Measurements from ENCODE around the gene STRN4. TPM values are rescaled to one million over a fixed set of nuclear protein-coding genes. Genes with fewer than 3 reads are reported as not detected.
"Not testable (repeated sequence)": the region's sequence is repeated elsewhere in the genome, so short reads cannot be mapped to it uniquely, and the experiment has no call there.

Gene STRN4
- total RNA-seq, 1 donor from 2014 or later = 24.1 TPM

- no peak for DNase-seq (ENCODE audit: low spot score)
- ATAC-seq = no peak
Observed at GRCh38 chr19:46773018-46773399, 26.8 kb upstream of the STRN4 start.

- ATAC-seq (no peak), DNase-seq (ENCODE audit: low spot score) (no peak)
Observed at GRCh38 chr19:46772170-46773017, 26.1 kb upstream of the STRN4 start.

- not testable (repeated sequence) for DNase-seq (ENCODE audit: low spot score); ATAC-seq
Observed at GRCh38 chr19:46768746-46769145, 22.5 kb upstream of the STRN4 start.

GRCh38 chr19:46766569-46767317 is 20.5 kb upstream of the STRN4 start:
- ATAC-seq (peak; percentile 59), DNase-seq (ENCODE audit: low spot score) (no peak)

DNA sequence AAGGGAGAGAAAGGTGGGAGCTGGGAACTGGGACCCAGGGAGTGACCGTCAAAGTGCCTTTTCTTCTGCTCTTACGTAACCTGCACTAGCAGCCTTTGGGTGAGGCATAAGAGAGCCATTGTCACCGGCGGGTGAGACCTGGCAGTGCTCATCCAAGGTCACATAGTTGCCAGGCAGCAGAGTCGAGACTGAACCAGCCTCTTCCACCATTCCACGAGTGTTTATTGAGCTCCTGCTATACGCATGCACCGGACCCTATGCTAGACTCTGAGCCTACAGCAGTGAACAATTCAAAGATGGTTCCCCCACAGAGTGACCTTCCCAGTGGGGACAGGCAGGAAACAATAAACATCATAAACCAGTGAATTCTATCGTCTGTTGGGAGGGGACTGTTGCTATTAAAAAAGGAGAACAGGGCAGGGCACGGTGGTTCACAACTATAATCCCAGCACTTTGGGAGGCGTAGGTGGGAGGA is 18.6 kb upstream of the STRN4 start:
- DNase-seq (ENCODE audit: low spot score) = no peak
- peak; percentile 65 for ATAC-seq

- DNase-seq (ENCODE audit: low spot score) (no peak), ATAC-seq (no peak)
Observed at GRCh38 chr19:46762245-46762890, 16.1 kb upstream of the STRN4 start.

DNA sequence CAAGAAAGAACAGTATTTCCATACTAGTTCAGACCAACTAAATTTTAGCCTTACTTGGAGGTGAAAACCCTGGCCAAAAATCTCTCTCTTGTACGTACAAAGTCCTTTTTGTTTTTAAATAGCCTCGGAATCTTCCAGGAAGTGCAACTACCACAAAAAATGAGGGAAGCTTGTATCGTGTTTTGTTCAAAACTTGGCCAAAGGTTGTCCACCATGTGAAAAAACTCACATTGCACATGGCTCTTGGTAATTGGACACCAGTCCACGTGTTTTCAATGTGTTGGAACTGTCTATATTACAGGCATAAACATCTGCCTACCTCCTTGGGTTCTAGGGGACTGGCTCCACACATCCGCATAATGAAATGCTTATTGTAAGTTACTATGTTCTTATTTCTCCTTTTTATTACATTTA is 15.2 kb upstream of the STRN4 start:
- no peak for DNase-seq (ENCODE audit: low spot score)
- no peak for ATAC-seq

DNA sequence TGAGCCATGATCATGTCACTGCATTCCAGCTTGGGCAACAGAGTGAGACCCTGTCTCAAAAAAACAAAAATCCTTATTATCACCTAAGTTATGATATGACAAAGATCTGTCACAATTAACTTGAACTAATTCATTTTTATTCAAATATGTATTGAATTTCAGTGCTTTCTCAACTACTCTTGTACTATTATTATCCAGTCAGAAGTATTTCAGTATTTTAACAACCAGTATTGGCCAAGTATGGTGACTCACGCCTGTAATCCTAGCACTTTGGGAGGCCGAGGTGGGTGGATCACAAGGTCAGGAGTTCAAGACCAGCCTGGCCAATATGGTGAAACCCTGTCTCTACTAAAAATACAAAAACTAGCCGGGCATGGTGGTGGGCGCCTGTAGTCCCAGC is 14.6 kb upstream of the STRN4 start:
- not testable (repeated sequence) for DNase-seq (ENCODE audit: low spot score); ATAC-seq

- ATAC-seq = no peak
- DNase-seq (ENCODE audit: low spot score) = no peak
Observed at GRCh38 chr19:46760363-46760762, 14.1 kb upstream of the STRN4 start.

DNA sequence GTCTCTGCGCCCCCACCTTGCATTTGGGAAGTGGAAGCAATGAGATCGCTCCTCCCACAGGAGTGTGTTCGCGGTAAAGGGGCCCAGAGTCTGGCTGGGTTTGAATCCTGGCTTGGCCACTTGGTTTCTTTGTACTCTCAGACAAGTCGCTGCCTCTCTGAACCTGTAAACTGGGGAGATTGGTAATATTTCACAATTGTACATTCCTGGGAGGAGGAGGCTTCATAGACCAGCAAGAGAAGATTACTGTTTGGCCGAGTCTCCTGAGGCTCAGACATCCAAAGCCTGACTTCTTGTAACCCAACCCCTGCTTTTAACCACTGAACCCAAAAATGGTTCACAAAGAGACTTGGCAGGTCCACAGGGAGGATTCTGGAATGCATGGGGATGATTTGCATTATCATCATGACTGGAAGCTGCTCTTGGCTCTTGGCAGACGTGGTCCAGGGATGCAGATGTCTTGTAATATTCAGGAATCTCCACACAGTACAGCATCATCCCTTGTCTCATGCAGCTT is 13.6 kb upstream of the STRN4 start:
- DNase-seq (ENCODE audit: low spot score) = no peak
- ATAC-seq = no peak

- no peak for ATAC-seq
- no peak for DNase-seq (ENCODE audit: low spot score)
Observed at GRCh38 chr19:46759206-46759605, 13.0 kb upstream of the STRN4 start.

- DNase-seq (ENCODE audit: low spot score) (no peak), ATAC-seq (no peak)
Observed at GRCh38 chr19:46756544-46756888, 10.3 kb upstream of the STRN4 start.

DNA sequence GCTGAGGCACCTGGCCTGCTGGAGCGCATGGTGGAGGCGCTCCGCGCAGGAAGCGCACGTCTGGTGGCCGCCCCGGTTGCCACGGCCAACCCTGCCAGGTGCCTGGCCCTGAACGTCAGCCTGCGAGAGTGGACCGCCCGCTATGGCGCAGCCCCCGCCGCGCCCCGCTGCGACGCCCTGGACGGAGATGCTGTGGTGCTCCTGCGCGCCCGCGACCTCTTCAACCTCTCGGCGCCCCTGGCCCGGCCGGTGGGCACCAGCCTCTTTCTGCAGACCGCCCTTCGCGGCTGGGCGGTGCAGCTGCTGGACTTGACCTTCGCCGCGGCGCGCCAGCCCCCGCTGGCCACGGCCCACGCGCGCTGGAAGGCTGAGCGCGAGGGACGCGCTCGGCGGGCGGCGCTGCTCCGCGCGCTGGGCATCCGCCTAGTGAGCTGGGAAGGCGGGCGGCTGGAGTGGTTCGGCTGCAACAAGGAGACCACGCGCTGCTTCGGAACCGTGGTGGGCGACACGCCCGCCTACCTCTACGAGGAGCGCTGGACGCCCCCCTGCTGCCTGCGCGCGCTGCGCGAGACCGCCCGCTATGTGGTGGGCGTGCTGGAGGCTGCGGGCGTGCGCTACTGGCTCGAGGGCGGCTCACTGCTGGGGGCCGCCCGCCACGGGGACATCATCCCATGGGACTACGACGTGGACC is 9.7 kb upstream of the STRN4 start:
- no peak for DNase-seq (ENCODE audit: low spot score)
- ATAC-seq = no peak

- DNase-seq (ENCODE audit: low spot score) (no peak), ATAC-seq (peak; percentile 7)
Observed at GRCh38 chr19:46755077-46755852, 9.0 kb upstream of the STRN4 start.

- ATAC-seq = peak; percentile 46
- DNase-seq (ENCODE audit: low spot score) = no peak
Observed at GRCh38 chr19:46753420-46754155, 7.3 kb upstream of the STRN4 start.

DNA sequence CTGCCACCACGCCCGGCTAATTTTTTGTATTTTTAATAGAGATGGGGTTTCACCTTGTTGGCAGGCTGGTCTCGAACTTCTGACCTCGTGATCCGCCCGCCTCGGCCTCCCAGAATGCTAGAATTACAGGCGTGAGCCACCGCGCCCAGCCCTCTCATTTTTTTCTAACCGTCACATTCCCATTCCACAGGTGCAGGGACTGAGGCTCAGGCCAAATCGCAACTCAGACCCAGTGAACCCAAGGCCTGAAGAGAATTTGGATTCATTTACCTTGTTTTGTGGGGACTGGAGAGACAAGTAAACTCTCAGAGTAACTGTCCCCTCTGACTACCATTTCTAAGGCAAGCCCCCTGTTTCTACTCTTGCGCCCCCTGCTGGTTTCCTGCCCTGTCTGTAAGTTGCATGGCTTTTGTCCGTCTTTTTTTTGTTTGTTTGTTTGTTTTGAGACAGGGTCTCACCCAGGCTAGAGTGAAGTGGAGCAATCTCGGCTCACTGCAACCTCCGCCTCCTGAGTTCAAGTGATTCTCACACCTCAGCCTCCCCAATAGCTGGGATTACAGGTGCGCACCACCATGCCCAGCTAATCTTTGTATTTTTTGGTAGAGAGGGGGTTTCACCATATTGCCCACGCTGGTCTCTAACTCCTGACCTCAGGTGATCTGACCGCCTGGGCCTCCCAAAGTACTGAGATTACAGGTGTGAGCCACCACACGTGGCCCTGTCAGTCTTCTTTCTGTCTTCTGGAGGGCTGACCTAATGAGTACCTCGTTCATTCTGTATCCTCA is 2.3 kb upstream of the STRN4 start:
- DNase-seq (ENCODE audit: low spot score) (peak; percentile 54), ATAC-seq (no peak)

- ATAC-seq = peak; percentile 55
- peak; percentile 60 for DNase-seq (ENCODE audit: low spot score)
Observed at GRCh38 chr19:46745521-46746280, 549 bp downstream of the STRN4 start, which contains the start of gene FKRP. FKRP (plus strand) TSS chr19:46746057; CDS start chr19:46755451, 9,394 bp downstream.

DNA sequence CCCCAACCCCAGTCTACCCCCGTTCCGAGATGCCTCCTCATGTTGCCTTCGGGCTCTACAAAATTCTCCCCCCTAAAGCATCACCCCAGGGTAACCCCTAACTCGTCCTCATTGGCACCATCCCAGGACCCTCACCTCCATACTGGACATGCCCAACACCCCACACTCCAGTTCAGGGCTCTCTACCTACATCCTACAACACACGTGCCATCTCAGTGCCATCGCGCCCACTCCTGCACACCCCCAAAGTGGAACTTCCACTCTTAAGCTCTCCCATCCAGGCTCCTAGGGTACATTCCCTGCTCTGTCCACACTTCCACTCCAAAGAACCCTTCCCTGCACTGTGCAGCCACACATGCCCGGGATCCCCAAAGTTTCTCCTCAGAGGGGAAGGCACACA is 1.2 kb downstream of the STRN4 start:
- DNase-seq (ENCODE audit: low spot score) (no peak), ATAC-seq (no peak)
